ENCODE measurements around the gene PRSS8. TPM values are rescaled to one million over a fixed set of nuclear protein-coding genes. Genes with fewer than 3 reads are reported as not detected.

Gene PRSS8
- polyA plus RNA-seq, 1 experiment: not detected

DNA sequence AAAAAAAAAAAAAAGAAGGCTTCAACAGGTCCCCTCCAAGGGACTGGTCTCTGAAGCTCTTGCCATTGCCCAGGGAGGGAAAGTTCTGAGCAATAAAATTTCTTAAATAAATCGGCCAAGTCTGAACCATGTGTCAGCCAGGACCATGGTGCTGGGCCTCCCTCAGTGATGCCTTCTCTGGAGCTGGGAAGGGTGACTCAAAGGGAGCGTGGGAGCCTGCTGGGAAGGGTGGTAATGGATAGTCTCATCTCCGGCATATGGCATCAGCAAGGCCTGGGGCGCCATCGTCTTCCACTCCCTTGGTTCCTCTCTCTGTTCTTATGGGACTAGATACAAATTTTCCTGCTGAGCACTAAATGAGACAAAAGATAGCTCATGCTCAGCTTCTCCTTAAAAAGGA is 43.2 kb downstream of the PRSS8 start:
- H3K4me3 ChIP-seq (ENCODE audit: low read depth, low read length): no peak overlapping the region
- no peak for DNase-seq (ENCODE audit: low read depth, low spot score)
- ChIA-PET POLR2A (interaction anchor here (0.5 to 2.1 kb wide), 2 partner anchors 18 to 56 kb away, joined by 3 to 9 read pairs; partner anchors contain the start of genes ZNF646 and ZNF668), CTCF (interaction anchor here (0.6 to 3.1 kb wide), 3 partner anchors 25 to 108 kb away, joined by 4 to 17 read pairs (median 4); no protein-coding TSS in a partner anchor)
- H3K9me3 ChIP-seq (ENCODE audit: control insufficient read depth, insufficient read depth, low read length): no peaks in the 10 kb centered on the region
- H3K27ac ChIP-seq (ENCODE audit: low read depth, low read length): no peak overlapping the region
- TF ChIP-seq, protein P1, sequence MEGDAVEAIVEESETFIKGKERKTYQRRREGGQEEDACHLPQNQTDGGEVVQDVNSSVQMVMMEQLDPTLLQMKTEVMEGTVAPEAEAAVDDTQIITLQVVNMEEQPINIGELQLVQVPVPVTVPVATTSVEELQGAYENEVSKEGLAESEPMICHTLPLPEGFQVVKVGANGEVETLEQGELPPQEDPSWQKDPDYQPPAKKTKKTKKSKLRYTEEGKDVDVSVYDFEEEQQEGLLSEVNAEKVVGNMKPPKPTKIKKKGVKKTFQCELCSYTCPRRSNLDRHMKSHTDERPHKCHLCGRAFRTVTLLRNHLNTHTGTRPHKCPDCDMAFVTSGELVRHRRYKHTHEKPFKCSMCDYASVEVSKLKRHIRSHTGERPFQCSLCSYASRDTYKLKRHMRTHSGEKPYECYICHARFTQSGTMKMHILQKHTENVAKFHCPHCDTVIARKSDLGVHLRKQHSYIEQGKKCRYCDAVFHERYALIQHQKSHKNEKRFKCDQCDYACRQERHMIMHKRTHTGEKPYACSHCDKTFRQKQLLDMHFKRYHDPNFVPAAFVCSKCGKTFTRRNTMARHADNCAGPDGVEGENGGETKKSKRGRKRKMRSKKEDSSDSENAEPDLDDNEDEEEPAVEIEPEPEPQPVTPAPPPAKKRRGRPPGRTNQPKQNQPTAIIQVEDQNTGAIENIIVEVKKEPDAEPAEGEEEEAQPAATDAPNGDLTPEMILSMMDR (IDR thresholded peaks at IDR 0.05; ENCODE audit: low read depth, low read length): no peak
- H3K27me3 ChIP-seq (ENCODE audit: control insufficient read depth, insufficient read depth, low read length): no peaks in the 10 kb centered on the region

DNA sequence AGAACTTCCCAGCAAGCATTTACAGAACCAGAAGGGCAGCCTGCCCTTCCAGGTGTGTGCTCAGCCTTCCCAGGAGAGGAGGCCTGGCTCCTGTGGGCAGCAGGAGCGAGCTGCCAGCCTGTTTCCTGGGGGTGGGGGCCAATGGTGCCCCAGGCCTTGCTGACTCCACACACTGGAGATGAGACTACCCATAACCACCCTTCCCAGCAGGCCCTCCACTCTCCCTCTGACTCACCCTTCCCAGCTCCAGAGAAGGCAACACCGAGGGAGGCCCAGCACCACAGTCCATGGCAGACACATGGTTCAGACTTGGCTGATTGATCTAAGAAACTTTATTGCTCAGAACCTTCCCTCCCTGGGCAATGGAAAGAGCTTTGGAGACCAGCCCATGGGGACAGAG is 45.0 kb downstream of the PRSS8 start:
- no peak for DNase-seq (ENCODE audit: low read depth, low spot score)
- ChIA-PET CTCF (interaction anchor here (1.7 to 3.1 kb wide), 2 partner anchors 52 to 106 kb away, joined by 4 to 17 read pairs; no protein-coding TSS in a partner anchor), POLR2A (interaction anchor here (1.2 kb wide), 1 partner anchor 17 kb away, joined by 6 read pairs; the partner anchor contains the start of genes ZNF646 and ZNF668)
- Histone ChIP-seq H3K9me3 (ENCODE audit: control insufficient read depth, insufficient read depth, low read length) (no peaks in the 10 kb centered on the region), H3K27me3 (ENCODE audit: control insufficient read depth, insufficient read depth, low read length) (no peaks in the 10 kb centered on the region), H3K4me3 (ENCODE audit: low read depth, low read length) (no peak overlapping the region), H3K27ac (ENCODE audit: low read depth, low read length) (peak overlapping the region; percentile 31)
- TF ChIP-seq, protein P1 (IDR thresholded peaks at IDR 0.05; ENCODE audit: low read depth, low read length): no peak

DNA sequence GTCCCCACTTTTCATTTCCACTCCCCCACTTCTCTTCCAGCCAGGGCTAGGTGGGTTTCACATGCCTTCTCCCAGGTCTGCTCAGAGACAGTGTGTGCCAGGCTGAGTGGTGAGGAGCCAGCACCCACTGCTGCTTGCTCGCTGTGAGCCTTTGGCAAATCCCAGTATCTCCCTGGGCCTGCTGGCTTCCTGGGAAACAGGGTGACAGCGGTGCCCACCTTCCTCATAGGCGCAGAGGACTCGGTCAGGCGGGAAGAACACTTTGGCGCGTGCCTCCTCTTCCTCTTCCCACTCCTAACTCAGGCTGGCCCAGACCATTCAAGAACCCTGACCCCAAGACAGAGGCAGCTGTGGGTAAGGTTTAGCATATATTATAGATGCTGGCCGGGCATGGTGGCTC is 46.3 kb downstream of the PRSS8 start:
- ChIA-PET POLR2A (no interaction called here), CTCF (no interaction called here)
- H3K27me3 ChIP-seq (ENCODE audit: control insufficient read depth, insufficient read depth, low read length): no peaks in the 10 kb centered on the region
- no peak overlapping the region for H3K27ac ChIP-seq (ENCODE audit: low read depth, low read length)
- H3K4me3 ChIP-seq (ENCODE audit: low read depth, low read length): no peak overlapping the region
- no peaks in the 10 kb centered on the region; the same call in 1 of the 2 replicates for H3K9me3 ChIP-seq (ENCODE audit: control insufficient read depth, insufficient read depth, low read length)
- DNase-seq (ENCODE audit: low read depth, low spot score): no peak
- TF ChIP-seq, protein P1 (IDR thresholded peaks at IDR 0.05; ENCODE audit: low read depth, low read length): no peak

DNA sequence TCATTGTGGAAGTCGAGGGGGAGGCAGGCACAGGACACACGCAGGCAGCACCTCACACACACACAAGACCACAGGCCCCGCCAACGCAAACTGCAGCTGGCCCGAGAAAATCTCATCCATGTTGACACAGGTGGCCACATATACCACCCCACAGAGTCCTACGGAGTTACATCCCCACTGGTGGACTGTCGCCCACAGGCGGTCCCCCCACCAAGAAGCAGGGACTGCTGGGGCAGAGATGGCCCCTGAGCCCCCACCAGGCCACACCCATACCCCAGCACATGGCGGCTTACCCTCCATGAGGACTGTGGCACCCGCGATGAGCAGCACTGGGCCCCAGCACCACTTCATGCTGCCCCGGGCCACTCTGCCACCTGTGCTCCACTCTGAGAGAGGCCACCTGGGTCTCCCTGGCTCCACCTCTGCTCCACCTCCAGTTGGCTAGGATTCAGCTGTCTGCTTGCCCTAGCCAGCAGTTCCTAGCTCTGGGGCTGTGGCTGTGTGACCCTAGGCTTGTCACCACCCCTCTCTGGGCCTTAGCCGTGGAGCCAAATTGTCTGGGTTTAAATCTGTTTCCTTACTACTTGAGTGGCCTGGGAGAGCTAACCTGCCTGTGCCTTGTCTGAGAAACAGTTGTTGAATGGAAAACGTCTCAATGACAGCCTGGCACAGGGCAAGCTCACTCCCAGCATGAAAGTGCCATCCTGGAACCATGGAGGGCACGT is 46.9 kb downstream of the PRSS8 start, which contains the start of gene PRSS53:
Gene PRSS53, minus strand, starts transcription at position 485 of the 725 bp plus-strand sequence. Its CDS starts 134 bp downstream, at position 351.
- Histone ChIP-seq H3K9me3 (ENCODE audit: control insufficient read depth, insufficient read depth, low read length) (no peaks in the 10 kb centered on the region; the same call in 1 of the 2 replicates), H3K27me3 (ENCODE audit: control insufficient read depth, insufficient read depth, low read length) (no peaks in the 10 kb centered on the region), H3K4me3 (ENCODE audit: low read depth, low read length) (no peak within 1 kb of the TSS), H3K27ac (ENCODE audit: low read depth, low read length) (no peak within 1 kb of the TSS)
- DNase-seq (ENCODE audit: low read depth, low spot score): no peak
- ChIA-PET CTCF (no interaction called here), POLR2A (no interaction called here)
- TF ChIP-seq, protein P1 (IDR thresholded peaks at IDR 0.05; ENCODE audit: low read depth, low read length): no peak

DNA sequence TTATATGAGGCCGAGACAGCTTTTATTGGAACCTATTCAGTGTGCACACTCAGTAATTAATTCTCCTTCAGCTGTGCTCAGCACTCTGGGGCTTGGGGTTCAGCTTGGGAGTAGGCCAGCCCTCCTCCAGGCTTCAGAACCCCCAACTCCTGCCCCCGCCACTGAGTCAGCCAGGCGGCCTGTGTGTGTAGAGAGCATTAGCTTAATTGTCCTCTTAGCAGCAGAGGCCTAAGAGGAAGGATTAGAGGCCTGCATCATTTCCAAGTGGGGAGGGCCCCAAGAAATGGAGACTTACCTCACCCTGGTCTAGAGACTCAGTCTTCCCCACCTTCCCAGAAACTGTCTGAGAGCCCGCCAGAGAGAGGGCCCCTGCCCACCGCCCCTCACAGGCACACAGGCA is 47.6 kb downstream of the PRSS8 start:
- CTCF ChIA-PET: no interaction called here
- Histone ChIP-seq H3K9me3 (ENCODE audit: control insufficient read depth, insufficient read depth, low read length) (no peaks in the 10 kb centered on the region; the same call in 1 of the 2 replicates), H3K27me3 (ENCODE audit: control insufficient read depth, insufficient read depth, low read length) (no peaks in the 10 kb centered on the region), H3K27ac (ENCODE audit: low read depth, low read length) (no peak overlapping the region), H3K4me3 (ENCODE audit: low read depth, low read length) (no peak overlapping the region)
- POLR2A ChIA-PET: no interaction called here
- no peak for DNase-seq (ENCODE audit: low read depth, low spot score)
- TF ChIP-seq, protein P1 (IDR thresholded peaks at IDR 0.05; ENCODE audit: low read depth, low read length): no peak

Measured in AG04450 (cell line).